ENCODE measurements around the gene PCK1. TPM values are rescaled to one million over a fixed set of nuclear protein-coding genes. Genes with fewer than 3 reads are reported as not detected.

Gene PCK1
- total and polyA plus RNA-seq, 2 of the 8 experiments (the other 6 are each of a cell fraction or from before 2014, with no cell fraction given), result not detected

DNA sequence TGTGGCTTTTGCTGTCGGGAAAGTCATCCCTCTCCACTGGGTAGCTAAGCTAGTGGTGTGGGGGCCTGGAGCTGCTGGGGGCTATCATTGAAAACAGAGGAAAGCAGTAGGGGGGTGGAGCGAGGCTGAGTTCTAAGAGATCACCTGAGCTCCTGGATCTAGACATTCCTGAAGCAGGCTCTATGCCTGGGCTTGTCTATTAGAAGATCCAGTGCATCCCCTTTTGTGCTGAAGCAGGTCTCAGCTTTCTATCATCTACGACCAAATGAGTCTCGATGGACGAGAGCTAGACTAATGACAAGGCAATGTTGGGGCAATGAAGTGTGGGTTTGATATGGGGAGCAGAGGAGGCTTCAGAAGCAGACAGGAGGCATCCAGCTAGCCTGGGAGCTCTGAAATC, 40.8 kb downstream of the PCK1 start (continued):
- TF ChIP-seq, protein P1, sequence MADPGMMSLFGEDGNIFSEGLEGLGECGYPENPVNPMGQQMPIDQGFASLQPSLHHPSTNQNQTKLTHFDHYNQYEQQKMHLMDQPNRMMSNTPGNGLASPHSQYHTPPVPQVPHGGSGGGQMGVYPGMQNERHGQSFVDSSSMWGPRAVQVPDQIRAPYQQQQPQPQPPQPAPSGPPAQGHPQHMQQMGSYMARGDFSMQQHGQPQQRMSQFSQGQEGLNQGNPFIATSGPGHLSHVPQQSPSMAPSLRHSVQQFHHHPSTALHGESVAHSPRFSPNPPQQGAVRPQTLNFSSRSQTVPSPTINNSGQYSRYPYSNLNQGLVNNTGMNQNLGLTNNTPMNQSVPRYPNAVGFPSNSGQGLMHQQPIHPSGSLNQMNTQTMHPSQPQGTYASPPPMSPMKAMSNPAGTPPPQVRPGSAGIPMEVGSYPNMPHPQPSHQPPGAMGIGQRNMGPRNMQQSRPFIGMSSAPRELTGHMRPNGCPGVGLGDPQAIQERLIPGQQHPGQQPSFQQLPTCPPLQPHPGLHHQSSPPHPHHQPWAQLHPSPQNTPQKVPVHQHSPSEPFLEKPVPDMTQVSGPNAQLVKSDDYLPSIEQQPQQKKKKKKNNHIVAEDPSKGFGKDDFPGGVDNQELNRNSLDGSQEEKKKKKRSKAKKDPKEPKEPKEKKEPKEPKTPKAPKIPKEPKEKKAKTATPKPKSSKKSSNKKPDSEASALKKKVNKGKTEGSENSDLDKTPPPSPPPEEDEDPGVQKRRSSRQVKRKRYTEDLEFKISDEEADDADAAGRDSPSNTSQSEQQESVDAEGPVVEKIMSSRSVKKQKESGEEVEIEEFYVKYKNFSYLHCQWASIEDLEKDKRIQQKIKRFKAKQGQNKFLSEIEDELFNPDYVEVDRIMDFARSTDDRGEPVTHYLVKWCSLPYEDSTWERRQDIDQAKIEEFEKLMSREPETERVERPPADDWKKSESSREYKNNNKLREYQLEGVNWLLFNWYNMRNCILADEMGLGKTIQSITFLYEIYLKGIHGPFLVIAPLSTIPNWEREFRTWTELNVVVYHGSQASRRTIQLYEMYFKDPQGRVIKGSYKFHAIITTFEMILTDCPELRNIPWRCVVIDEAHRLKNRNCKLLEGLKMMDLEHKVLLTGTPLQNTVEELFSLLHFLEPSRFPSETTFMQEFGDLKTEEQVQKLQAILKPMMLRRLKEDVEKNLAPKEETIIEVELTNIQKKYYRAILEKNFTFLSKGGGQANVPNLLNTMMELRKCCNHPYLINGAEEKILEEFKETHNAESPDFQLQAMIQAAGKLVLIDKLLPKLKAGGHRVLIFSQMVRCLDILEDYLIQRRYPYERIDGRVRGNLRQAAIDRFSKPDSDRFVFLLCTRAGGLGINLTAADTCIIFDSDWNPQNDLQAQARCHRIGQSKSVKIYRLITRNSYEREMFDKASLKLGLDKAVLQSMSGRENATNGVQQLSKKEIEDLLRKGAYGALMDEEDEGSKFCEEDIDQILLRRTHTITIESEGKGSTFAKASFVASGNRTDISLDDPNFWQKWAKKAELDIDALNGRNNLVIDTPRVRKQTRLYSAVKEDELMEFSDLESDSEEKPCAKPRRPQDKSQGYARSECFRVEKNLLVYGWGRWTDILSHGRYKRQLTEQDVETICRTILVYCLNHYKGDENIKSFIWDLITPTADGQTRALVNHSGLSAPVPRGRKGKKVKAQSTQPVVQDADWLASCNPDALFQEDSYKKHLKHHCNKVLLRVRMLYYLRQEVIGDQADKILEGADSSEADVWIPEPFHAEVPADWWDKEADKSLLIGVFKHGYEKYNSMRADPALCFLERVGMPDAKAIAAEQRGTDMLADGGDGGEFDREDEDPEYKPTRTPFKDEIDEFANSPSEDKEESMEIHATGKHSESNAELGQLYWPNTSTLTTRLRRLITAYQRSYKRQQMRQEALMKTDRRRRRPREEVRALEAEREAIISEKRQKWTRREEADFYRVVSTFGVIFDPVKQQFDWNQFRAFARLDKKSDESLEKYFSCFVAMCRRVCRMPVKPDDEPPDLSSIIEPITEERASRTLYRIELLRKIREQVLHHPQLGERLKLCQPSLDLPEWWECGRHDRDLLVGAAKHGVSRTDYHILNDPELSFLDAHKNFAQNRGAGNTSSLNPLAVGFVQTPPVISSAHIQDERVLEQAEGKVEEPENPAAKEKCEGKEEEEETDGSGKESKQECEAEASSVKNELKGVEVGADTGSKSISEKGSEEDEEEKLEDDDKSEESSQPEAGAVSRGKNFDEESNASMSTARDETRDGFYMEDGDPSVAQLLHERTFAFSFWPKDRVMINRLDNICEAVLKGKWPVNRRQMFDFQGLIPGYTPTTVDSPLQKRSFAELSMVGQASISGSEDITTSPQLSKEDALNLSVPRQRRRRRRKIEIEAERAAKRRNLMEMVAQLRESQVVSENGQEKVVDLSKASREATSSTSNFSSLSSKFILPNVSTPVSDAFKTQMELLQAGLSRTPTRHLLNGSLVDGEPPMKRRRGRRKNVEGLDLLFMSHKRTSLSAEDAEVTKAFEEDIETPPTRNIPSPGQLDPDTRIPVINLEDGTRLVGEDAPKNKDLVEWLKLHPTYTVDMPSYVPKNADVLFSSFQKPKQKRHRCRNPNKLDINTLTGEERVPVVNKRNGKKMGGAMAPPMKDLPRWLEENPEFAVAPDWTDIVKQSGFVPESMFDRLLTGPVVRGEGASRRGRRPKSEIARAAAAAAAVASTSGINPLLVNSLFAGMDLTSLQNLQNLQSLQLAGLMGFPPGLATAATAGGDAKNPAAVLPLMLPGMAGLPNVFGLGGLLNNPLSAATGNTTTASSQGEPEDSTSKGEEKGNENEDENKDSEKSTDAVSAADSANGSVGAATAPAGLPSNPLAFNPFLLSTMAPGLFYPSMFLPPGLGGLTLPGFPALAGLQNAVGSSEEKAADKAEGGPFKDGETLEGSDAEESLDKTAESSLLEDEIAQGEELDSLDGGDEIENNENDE (IDR thresholded peaks at IDR 0.05; ENCODE audit: insufficient replicate concordance, low read length), result no peak
- TF ChIP-seq TBP (IDR thresholded peaks at IDR 0.05; ENCODE audit: low read depth, low read length) (no peak), RAD21 (IDR thresholded peaks at IDR 0.05 in 1 of 2, conservative IDR thresholded peaks at IDR 0.05 in 1 of 2; ENCODE audit: low read depth in 2 of 2, low read length in 2 of 2) (no peak), ZNF274 (IDR thresholded peaks at IDR 0.05; ENCODE audit: borderline replicate concordance, extremely low read depth, low read length) (no peak), RNF2 (IDR thresholded peaks at IDR 0.05; ENCODE audit: borderline replicate concordance, low read depth, low read length, missing control alignments, poor library complexity, severe bottlenecking) (no peak), SAP30 (IDR thresholded peaks at IDR 0.05; ENCODE audit: insufficient read depth, insufficient replicate concordance, low read length) (no peak), FOSL1 (IDR thresholded peaks at IDR 0.05; ENCODE audit: insufficient read depth, low read depth, low read length) (no peak), CBX8 (IDR thresholded peaks at IDR 0.05; ENCODE audit: borderline replicate concordance, low read depth, low read length) (no peak), ATF3 (IDR thresholded peaks at IDR 0.05; ENCODE audit: insufficient read depth, low read depth, low read length) (no peak), CHD2 (IDR thresholded peaks at IDR 0.05; ENCODE audit: low read length) (no peak)

Measured in H1 (cell line).